Measurements from ENCODE around the gene IL12RB2.

Gene IL12RB2, protein sequence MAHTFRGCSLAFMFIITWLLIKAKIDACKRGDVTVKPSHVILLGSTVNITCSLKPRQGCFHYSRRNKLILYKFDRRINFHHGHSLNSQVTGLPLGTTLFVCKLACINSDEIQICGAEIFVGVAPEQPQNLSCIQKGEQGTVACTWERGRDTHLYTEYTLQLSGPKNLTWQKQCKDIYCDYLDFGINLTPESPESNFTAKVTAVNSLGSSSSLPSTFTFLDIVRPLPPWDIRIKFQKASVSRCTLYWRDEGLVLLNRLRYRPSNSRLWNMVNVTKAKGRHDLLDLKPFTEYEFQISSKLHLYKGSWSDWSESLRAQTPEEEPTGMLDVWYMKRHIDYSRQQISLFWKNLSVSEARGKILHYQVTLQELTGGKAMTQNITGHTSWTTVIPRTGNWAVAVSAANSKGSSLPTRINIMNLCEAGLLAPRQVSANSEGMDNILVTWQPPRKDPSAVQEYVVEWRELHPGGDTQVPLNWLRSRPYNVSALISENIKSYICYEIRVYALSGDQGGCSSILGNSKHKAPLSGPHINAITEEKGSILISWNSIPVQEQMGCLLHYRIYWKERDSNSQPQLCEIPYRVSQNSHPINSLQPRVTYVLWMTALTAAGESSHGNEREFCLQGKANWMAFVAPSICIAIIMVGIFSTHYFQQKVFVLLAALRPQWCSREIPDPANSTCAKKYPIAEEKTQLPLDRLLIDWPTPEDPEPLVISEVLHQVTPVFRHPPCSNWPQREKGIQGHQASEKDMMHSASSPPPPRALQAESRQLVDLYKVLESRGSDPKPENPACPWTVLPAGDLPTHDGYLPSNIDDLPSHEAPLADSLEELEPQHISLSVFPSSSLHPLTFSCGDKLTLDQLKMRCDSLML

GRCh38 chr1:67307251-67308060 lies at the start of gene IL12RB2:
TSS of gene IL12RB2 (plus strand) at chr1:67307873. CDS start at chr1:67320369, 12,496 bp downstream.
- Histone ChIP-seq H3K4me1 (ENCODE audit: low read length) (no peaks in the 10 kb centered on the region), H3K36me3 (replicated peaks; ENCODE audit: low read depth, low read length) (no peaks in the 10 kb centered on the region), H3K27ac (ENCODE audit: low read length) (no peak within 1 kb of the TSS), H3K4me2 (ENCODE audit: low read length) (no peak within 1 kb of the TSS), H3K9ac (ENCODE audit: low read length) (no peak within 1 kb of the TSS), H3K9me3 (ENCODE audit: insufficient read depth, low read length) (no peaks in the 10 kb centered on the region), H3K79me2 (ENCODE audit: low read length) (no peaks in the 10 kb centered on the region), H2AFZ (ENCODE audit: low read depth, low read length) (no peak within 1 kb of the TSS), H3K27me3 (ENCODE audit: low read depth, low read length) (no peaks in the 10 kb centered on the region), H3K4me3 (ENCODE audit: low read length) (no peak within 1 kb of the TSS), H4K20me1 (ENCODE audit: insufficient read depth, low read length) (no peaks in the 10 kb centered on the region)
- no peak for TF ChIP-seq CTCF (IDR thresholded peaks at IDR 0.05; ENCODE audit: low read depth, low read length)

DNA sequence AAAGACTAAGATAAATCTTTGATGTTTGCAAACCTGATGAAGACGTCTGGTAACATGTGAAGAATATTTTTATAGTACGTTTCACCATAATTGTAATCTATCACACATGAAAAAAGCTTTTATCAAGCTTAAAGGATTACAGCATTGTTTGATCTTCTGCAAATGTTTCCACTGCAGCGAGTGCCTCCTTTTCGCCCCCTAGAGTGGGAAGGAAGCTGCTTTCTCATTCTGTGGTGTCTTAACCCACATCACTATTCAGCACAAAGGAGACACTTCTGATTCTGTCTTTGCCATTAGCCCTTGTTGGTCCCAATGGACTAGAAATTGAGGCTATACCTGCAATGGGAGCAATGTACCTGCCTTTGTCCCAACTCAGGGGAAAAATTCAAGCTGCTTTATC lies 46.0 kb upstream of the IL12RB2 start:
- Histone ChIP-seq H3K36me3 (replicated peaks; ENCODE audit: low read depth, low read length) (no peaks in the 10 kb centered on the region), H3K9me3 (ENCODE audit: insufficient read depth, low read length) (no peaks in the 10 kb centered on the region), H3K9ac (ENCODE audit: low read length) (no peak overlapping the region), H3K4me1 (ENCODE audit: low read length) (no peaks in the 10 kb centered on the region), H3K27ac (ENCODE audit: low read length) (no peak overlapping the region), H3K79me2 (ENCODE audit: low read length) (no peaks in the 10 kb centered on the region), H3K4me3 (ENCODE audit: low read length) (no peak overlapping the region), H4K20me1 (ENCODE audit: insufficient read depth, low read length) (no peaks in the 10 kb centered on the region), H3K4me2 (ENCODE audit: low read length) (no peak overlapping the region), H2AFZ (ENCODE audit: low read depth, low read length) (no peak overlapping the region), H3K27me3 (ENCODE audit: low read depth, low read length) (no peaks in the 10 kb centered on the region)
- TF ChIP-seq CTCF (IDR thresholded peaks at IDR 0.05; ENCODE audit: low read depth, low read length) (no peak), EZH2phosphoT487 (IDR thresholded peaks at IDR 0.05; ENCODE audit: low read depth) (no peak)

DNA sequence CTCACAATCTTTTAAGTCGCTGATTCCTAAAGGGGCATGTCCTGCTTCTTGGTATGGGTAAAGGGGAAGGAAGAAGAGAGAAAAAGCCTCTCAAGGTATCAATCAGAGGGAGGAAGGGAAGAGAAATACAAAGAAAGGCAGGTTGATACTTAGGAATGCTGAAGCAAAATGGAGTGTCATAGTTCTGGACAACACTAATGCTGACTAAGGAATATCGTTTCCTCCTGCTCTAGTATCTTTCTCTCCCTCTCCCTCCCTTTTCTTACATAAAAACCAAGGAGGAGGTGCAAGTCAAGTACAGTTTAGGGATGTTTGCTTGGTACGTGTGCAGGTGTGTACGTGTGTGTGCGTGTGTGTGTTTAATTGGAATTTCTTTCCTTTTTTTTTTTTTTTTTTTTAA lies 44.9 kb upstream of the IL12RB2 start:
- Histone ChIP-seq H3K36me3 (replicated peaks; ENCODE audit: low read depth, low read length) (no peaks in the 10 kb centered on the region), H3K4me3 (ENCODE audit: low read length) (no peak overlapping the region), H4K20me1 (ENCODE audit: insufficient read depth, low read length) (no peaks in the 10 kb centered on the region), H3K27me3 (ENCODE audit: low read depth, low read length) (no peaks in the 10 kb centered on the region), H3K4me1 (ENCODE audit: low read length) (no peaks in the 10 kb centered on the region), H2AFZ (ENCODE audit: low read depth, low read length) (no peak overlapping the region), H3K79me2 (ENCODE audit: low read length) (no peaks in the 10 kb centered on the region), H3K4me2 (ENCODE audit: low read length) (no peak overlapping the region), H3K27ac (ENCODE audit: low read length) (no peak overlapping the region), H3K9ac (ENCODE audit: low read length) (no peak overlapping the region), H3K9me3 (ENCODE audit: insufficient read depth, low read length) (no peaks in the 10 kb centered on the region)
- TF ChIP-seq CTCF (IDR thresholded peaks at IDR 0.05; ENCODE audit: low read depth, low read length) = no peak
- no peak for TF ChIP-seq EZH2phosphoT487 (IDR thresholded peaks at IDR 0.05; ENCODE audit: low read depth)
